SK-N-SH (cell line): ENCODE measurements around the gene SCUBE3. TPM values are rescaled to one million over a fixed set of nuclear protein-coding genes. Genes with fewer than 3 reads are reported as not detected.

ENCODE experiments used
- CTCF ChIA-PET: fragments of 300-600, 350-600 bp; formaldehyde crosslinking; extraction: SDS; loops from one replicate; lab custom pipeline; 2021; lab: Yijun Ruan, JAX
- POLR2A ChIA-PET: fragments of 350-600 bp; sonication (Branson Sonifier 250); formaldehyde crosslinking; extraction: SDS; loops from one replicate; lab custom pipeline; 2020; ENCODE audit warnings: antibody characterized with exemption, inconsistent platforms; lab: Yijun Ruan, JAX
- DNase-seq: peaks from one replicate; pipeline ENCODE4 v3.0.0; 2012
- H2AFZ ChIP-seq: fragments of 200-600 bp; sonication (generic); 2 replicates; pipeline ENCODE4 v1.8.1; 2016; ENCODE audit warnings: antibody characterized with exemption, mild to moderate bottlenecking, low read depth
- H3F3A ChIP-seq: fragments of 200-600 bp; sonication (generic); replicated peaks from 2 replicates; pipeline ENCODE3; 2016; ENCODE audit warnings: antibody characterized with exemption, mild to moderate bottlenecking; ENCODE audit not compliant: insufficient read depth
- H3K27ac ChIP-seq, 2 experiments: fragments of 200-500 bp in 1 of 2; fragments of 200-600 bp in 1 of 2; sonication (Bioruptor generic) in 1 of 2; sonication (generic), shearing (Covaris generic) in 1 of 2; 2 replicates each; pipeline versions ENCODE4 v1.5.1 to v1.6.1; 2014 to 2016; ENCODE audit warnings: low read depth in 2 of 2, inconsistent platforms in 1 of 2, low read length in 1 of 2, mild to moderate bottlenecking in 1 of 2, mixed read lengths in 1 of 2
- H3K27me3 ChIP-seq: fragments of 200-600 bp; sonication (generic), shearing (Covaris generic); 2 replicates; pipeline ENCODE4 v1.6.1; 2016; ENCODE audit warnings: mixed run types; ENCODE audit not compliant: insufficient read depth
- H3K36me3 ChIP-seq, 2 experiments: fragments of 200-500 bp in 1 of 2; fragments of 200-600 bp in 1 of 2; sonication (Bioruptor generic) in 1 of 2; sonication (generic) in 1 of 2; replicated peaks in 1 of 2; 2 replicates each; pipeline versions ENCODE3 to v1.5.1; 2014 to 2016; ENCODE audit warnings: low read length in 1 of 2, mild to moderate bottlenecking in 1 of 2; ENCODE audit not compliant: insufficient read depth in 2 of 2, control insufficient read depth in 1 of 2
- H3K4me1 ChIP-seq, 2 experiments: fragments of 200-500 bp in 1 of 2; fragments of 200-600 bp in 1 of 2; sonication (Bioruptor generic) in 1 of 2; sonication (generic), shearing (Covaris generic) in 1 of 2; 2 replicates each; pipeline versions ENCODE4 v1.5.1 to v1.6.1; 2014 to 2016; ENCODE audit warnings: low read depth in 1 of 2, low read length in 1 of 2, mixed run types in 1 of 2; ENCODE audit not compliant: insufficient read depth in 2 of 2, control insufficient read depth in 1 of 2
- H3K4me2 ChIP-seq: fragments of 200-600 bp; sonication (generic), shearing (Covaris generic); 2 replicates; pipeline ENCODE4 v1.6.1; 2017; ENCODE audit warnings: mixed run types
- H3K4me3 ChIP-seq, 2 experiments: fragments of 200-500 bp in 1 of 2; fragments of 200-600 bp in 1 of 2; sonication (Bioruptor generic) in 1 of 2; sonication (generic), shearing (Covaris generic) in 1 of 2; 2 replicates each; pipeline versions ENCODE4 v1.5.1 to v1.8.1; 2014 to 2016; ENCODE audit warnings: low read depth in 2 of 2, inconsistent platforms in 1 of 2, low read length in 1 of 2, mild to moderate bottlenecking in 1 of 2, mixed read lengths in 1 of 2, moderate library complexity in 1 of 2
- H3K79me2 ChIP-seq: fragments of 200-600 bp; sonication (generic); 2 replicates; pipeline ENCODE4 v1.8.1; 2017; ENCODE audit warnings: mild to moderate bottlenecking; ENCODE audit not compliant: insufficient read depth
- H3K9ac ChIP-seq: fragments of 200-600 bp; sonication (generic); 2 replicates; pipeline ENCODE4 v1.6.1; 2017; ENCODE audit warnings: mixed run types
- H3K9me2 ChIP-seq: fragments of 200-600 bp; sonication (generic); 2 replicates; pipeline ENCODE4 v1.6.1; 2017; ENCODE audit warnings: mixed run types
- H3K9me3 ChIP-seq: fragments of 200-600 bp; sonication (generic); 2 replicates; pipeline ENCODE4 v1.6.1; 2017; ENCODE audit warnings: mixed run types, mild to moderate bottlenecking, moderate library complexity
- H4K20me1 ChIP-seq: fragments of 200-600 bp; sonication (generic); 2 replicates; pipeline ENCODE4 v1.6.1; 2017; ENCODE audit warnings: mild to moderate bottlenecking, mixed run types; ENCODE audit not compliant: insufficient read depth
- CHD2 ChIP-seq: fragments of 150-350 bp; IDR thresholded peaks from 2 replicates; pipeline ENCODE4 v1.6.1; 2018; ENCODE audit warnings: low read length; ENCODE audit not compliant: partially characterized antibody
- EP300 ChIP-seq, 2 experiments: IDR thresholded peaks; 2 replicates each; pipeline versions ENCODE4 v1.4.0 to v1.6.1; 2012; ENCODE audit warnings: borderline replicate concordance in 1 of 2, low read depth in 1 of 2, low read length in 1 of 2
- EZH2phosphoT487 ChIP-seq: fragments of 200-600 bp; sonication (generic); IDR thresholded peaks from 2 replicates; pipeline ENCODE4 v1.6.1; 2017; ENCODE audit warnings: low read depth, mixed run types, mild to moderate bottlenecking, antibody characterized with exemption, moderate library complexity, borderline replicate concordance
- FOSL2 ChIP-seq: IDR thresholded peaks from 2 replicates; pipeline ENCODE4 v1.4.0; 2012; ENCODE audit warnings: low read depth, mild to moderate bottlenecking, moderate library complexity, borderline replicate concordance
- FOXJ3 ChIP-seq: sonication (generic); formaldehyde crosslinking; IDR thresholded peaks from 2 replicates; pipeline ENCODE4 v1.5.1; 2020; ENCODE audit warnings: mild to moderate bottlenecking, missing genetic modification reagents
- GABPA ChIP-seq: IDR thresholded peaks from 2 replicates; pipeline ENCODE4 v1.4.0; 2012; ENCODE audit warnings: low read depth, mild to moderate bottlenecking
- JUND ChIP-seq: IDR thresholded peaks from 2 replicates; pipeline ENCODE4 v1.4.0; 2012
- MAX ChIP-seq: IDR thresholded peaks from 2 replicates; pipeline ENCODE4 v1.4.0; 2012; ENCODE audit warnings: low read depth
- MEF2A ChIP-seq: IDR thresholded peaks from 2 replicates; pipeline ENCODE4 v1.4.0; 2012; ENCODE audit warnings: low read depth, borderline replicate concordance
- NFIC ChIP-seq: IDR thresholded peaks from 2 replicates; pipeline ENCODE4 v1.4.0; 2012; ENCODE audit warnings: borderline replicate concordance
- POLR2AphosphoS5 ChIP-seq: IDR thresholded peaks from 2 replicates; pipeline ENCODE4 v1.6.1; 2012; ENCODE audit warnings: low read depth, low read length
- RAD21 ChIP-seq: IDR thresholded peaks from 2 replicates; pipeline ENCODE4 v1.6.1; 2012; ENCODE audit warnings: mild to moderate bottlenecking, low read length
- RXRA ChIP-seq: IDR thresholded peaks from 2 replicates; pipeline ENCODE4 v1.4.0; 2012; ENCODE audit warnings: low read depth, mild to moderate bottlenecking, borderline replicate concordance
- SMC3 ChIP-seq: IDR thresholded peaks from 2 replicates; pipeline ENCODE4 v1.6.1; 2012; ENCODE audit warnings: low read depth, low read length, improper control_type of control experiment
- TAF1 ChIP-seq: IDR thresholded peaks from 2 replicates; pipeline ENCODE4 v1.6.1; 2012; ENCODE audit warnings: low read depth, mild to moderate bottlenecking, low read length, moderate library complexity, borderline replicate concordance
- TCF12 ChIP-seq: IDR thresholded peaks from 2 replicates; pipeline ENCODE4 v1.4.0; 2012
- TEAD4 ChIP-seq: IDR thresholded peaks from 2 replicates; pipeline ENCODE4 v1.4.0; 2012; ENCODE audit warnings: mild to moderate bottlenecking, borderline replicate concordance; ENCODE audit not compliant: insufficient read depth
- YY1 ChIP-seq: IDR thresholded peaks from 2 replicates; pipeline ENCODE4 v1.4.0; 2012; ENCODE audit warnings: low read depth, mild to moderate bottlenecking
- WGBS: methylation state at CpG from one replicate; pipeline ENCODE4 v1.1.6; 2017; ENCODE audit warnings: low lambda C conversion rate; 5-methylcytosine and 5-hydroxymethylcytosine counted together
- polyA plus RNA-seq, 3 experiments: library from polyadenylated mRNA; depleted of rRNA; stranded (reverse); fragments of >200 nt; gene quantifications; 2 replicates each; pipeline ENCODE4 v1.2.3, GENCODE V29; 2012
- TF ChIP-seq, protein P1 (sequence below): IDR thresholded peaks from 2 replicates; pipeline ENCODE4 v1.4.0; 2012; ENCODE audit warnings: low read depth, borderline replicate concordance
- TF ChIP-seq, protein P2 (sequence below): IDR thresholded peaks from 2 replicates; pipeline ENCODE4; 2012
- TF ChIP-seq, protein P3 (sequence below): fragments of 150-350 bp; IDR thresholded peaks from 2 replicates; pipeline ENCODE4 v1.6.1; 2017; ENCODE audit warnings: antibody characterized with exemption, low read length, low read depth, borderline replicate concordance

Gene SCUBE3
- polyA plus RNA-seq, 1 of the 3 experiments (the other 2 are of a cell fraction): 2.0 TPM

- TF ChIP-seq, protein P1, sequence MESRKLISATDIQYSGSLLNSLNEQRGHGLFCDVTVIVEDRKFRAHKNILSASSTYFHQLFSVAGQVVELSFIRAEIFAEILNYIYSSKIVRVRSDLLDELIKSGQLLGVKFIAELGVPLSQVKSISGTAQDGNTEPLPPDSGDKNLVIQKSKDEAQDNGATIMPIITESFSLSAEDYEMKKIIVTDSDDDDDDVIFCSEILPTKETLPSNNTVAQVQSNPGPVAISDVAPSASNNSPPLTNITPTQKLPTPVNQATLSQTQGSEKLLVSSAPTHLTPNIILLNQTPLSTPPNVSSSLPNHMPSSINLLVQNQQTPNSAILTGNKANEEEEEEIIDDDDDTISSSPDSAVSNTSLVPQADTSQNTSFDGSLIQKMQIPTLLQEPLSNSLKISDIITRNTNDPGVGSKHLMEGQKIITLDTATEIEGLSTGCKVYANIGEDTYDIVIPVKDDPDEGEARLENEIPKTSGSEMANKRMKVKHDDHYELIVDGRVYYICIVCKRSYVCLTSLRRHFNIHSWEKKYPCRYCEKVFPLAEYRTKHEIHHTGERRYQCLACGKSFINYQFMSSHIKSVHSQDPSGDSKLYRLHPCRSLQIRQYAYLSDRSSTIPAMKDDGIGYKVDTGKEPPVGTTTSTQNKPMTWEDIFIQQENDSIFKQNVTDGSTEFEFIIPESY: no peak
- no peak for TF ChIP-seq CHD2
- no peak for TF ChIP-seq EZH2phosphoT487
- TF ChIP-seq EP300 (IDR thresholded peaks at IDR 0.05; ENCODE audit: borderline replicate concordance in 1 of 2, low read depth in 1 of 2, low read length in 1 of 2): no peak
- TF ChIP-seq SMC3: no peak
- TF ChIP-seq, protein P2, sequence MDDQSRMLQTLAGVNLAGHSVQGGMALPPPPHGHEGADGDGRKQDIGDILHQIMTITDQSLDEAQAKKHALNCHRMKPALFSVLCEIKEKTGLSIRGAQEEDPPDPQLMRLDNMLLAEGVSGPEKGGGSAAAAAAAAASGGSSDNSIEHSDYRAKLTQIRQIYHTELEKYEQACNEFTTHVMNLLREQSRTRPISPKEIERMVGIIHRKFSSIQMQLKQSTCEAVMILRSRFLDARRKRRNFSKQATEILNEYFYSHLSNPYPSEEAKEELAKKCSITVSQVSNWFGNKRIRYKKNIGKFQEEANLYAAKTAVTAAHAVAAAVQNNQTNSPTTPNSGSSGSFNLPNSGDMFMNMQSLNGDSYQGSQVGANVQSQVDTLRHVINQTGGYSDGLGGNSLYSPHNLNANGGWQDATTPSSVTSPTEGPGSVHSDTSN: no peak
- TF ChIP-seq, protein P3, sequence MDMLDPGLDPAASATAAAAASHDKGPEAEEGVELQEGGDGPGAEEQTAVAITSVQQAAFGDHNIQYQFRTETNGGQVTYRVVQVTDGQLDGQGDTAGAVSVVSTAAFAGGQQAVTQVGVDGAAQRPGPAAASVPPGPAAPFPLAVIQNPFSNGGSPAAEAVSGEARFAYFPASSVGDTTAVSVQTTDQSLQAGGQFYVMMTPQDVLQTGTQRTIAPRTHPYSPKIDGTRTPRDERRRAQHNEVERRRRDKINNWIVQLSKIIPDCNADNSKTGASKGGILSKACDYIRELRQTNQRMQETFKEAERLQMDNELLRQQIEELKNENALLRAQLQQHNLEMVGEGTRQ: no peak
These were observed 84.9 kb downstream of the SCUBE3 start (continued) for GRCh38 chr6:35298625-35299140.

GRCh38 chr6:35299674-35300073, 85.9 kb downstream of the SCUBE3 start:
- H3K9me2 ChIP-seq: no peaks in the 10 kb centered on the region
- no peak overlapping the region for H2AFZ ChIP-seq
- H3K9ac ChIP-seq: no peak overlapping the region
- no peaks in the 10 kb centered on the region for H3K79me2 ChIP-seq
- H4K20me1 ChIP-seq: no peaks in the 10 kb centered on the region
- POLR2A ChIA-PET: interaction anchor here (1.1 kb wide), 1 partner anchor 11 kb away, joined by 3 read pairs; no protein-coding TSS in a partner anchor
- TF ChIP-seq MEF2A: no peak
- TF ChIP-seq, protein P2: no peak
- no peak for TF ChIP-seq EZH2phosphoT487
- no peak for TF ChIP-seq TAF1
- TF ChIP-seq GABPA: no peak
- no peak for TF ChIP-seq POLR2AphosphoS5
- TF ChIP-seq, protein P1: no peak
- no peak for TF ChIP-seq TCF12
- no peak for TF ChIP-seq FOXJ3 (CRISPR knock-in tag)
- TF ChIP-seq NFIC: no peak
- no peak for TF ChIP-seq TEAD4
- TF ChIP-seq RAD21: no peak
- no peak for TF ChIP-seq MAX
- no peak for TF ChIP-seq YY1
- TF ChIP-seq RXRA: no peak
- no peak for TF ChIP-seq SMC3
- no peak for TF ChIP-seq JUND
- TF ChIP-seq, protein P3: no peak
- TF ChIP-seq FOSL2: no peak
- CTCF ChIA-PET: interaction anchor here (0.7 kb wide), 1 partner anchor 1181 kb away, joined by 3 read pairs; no protein-coding TSS in a partner anchor
- H3K27me3 ChIP-seq: no peaks in the 10 kb centered on the region
- no peaks in the 10 kb centered on the region for H3K9me3 ChIP-seq
- no peaks in the 10 kb centered on the region for H3F3A ChIP-seq
- peaks cover 4 to 12% of the 10 kb centered on the region in 2 experiments for H3K36me3 ChIP-seq
- WGBS: 85% methylated on average over 4 of the region's 4 CpGs
- H3K27ac ChIP-seq: no peak overlapping the region
- H3K4me3 ChIP-seq: no peak overlapping the region
- peaks cover 0 to 4% of the 10 kb centered on the region in 2 experiments; a peak in 1 of 4 replicates for H3K4me1 ChIP-seq
- DNase-seq: no peak
- H3K4me2 ChIP-seq: no peak overlapping the region
